HEK293T (cell line): Measurements from ENCODE around the gene MGLL.

Source experiments
- LEF1 ChIP-seq: fragments of 450-650 bp; IDR thresholded peaks from 2 replicates; pipeline ENCODE4 v1.6.1; 2017; ENCODE audit warnings: mild to moderate bottlenecking, borderline replicate concordance
- ZNF384 ChIP-seq: fragments of 450-650 bp; IDR thresholded peaks from 2 replicates; pipeline ENCODE4 v1.6.1; 2016

DNA sequence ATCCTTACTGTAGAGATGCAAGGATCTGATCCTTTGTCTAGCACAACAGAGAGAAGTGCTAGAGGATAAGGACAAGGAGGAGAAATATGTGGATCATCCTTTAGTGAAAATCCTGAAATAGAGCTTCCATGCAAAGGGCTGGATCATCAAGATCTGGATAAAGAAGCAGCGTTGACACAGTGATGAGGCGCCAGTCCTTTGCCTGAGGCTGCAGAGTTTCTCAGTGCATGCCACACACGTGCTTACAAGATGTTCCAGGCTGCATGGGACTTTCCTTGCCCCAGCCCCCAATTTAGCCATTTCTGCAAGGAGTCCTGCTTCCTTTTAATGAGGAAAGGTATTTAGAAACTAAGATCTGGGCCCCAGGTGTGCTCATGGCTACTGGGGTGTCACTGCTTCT, 156.7 kb downstream of the MGLL start:
- no peak for TF ChIP-seq ZNF384
- TF ChIP-seq LEF1: no peak
